ENCODE data around the gene SLC16A5.

DNA sequence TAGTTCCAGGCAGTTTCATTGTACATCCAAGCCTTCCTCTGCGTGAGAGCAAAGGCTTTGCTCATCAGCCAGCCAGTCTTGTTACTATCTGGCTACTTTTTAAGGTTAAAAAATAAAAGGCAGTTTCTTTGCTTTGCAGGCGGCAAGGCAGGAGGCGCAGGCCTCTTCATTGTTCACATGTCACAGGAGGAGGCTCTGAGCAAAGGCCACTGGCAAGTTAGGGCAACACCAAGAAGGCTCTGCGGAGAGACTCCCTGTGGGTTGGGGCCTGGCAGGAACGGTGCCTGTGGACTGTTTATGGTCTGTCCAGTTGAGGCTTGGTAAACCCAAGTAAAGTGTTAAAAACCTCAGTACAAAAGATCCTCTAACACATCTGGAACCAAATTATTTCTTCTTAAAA, 47.7 kb downstream of the SLC16A5 start:
- TF ChIP-seq EZH2phosphoT487 (IDR thresholded peaks at IDR 0.05; ENCODE audit: borderline replicate concordance, low read depth, low read length) (no peak), CTCF (conservative IDR thresholded peaks at IDR 0.05; ENCODE audit: low read length) (no peak)

Measured in OCI-LY7 (cell line).